HG03565 (cell line): ENCODE measurements around the gene TADA3.
"Not testable (repeated sequence)": the region's sequence is repeated elsewhere in the genome, so short reads cannot be mapped to it uniquely, and the experiment has no call there.

Source experiments
- ATAC-seq: cut with Tn5 transposase; IDR thresholded peaks from one replicate; pipeline ENCODE4 v1.9.1; 2021; ENCODE audit warnings: mild to moderate bottlenecking, moderate library complexity; ENCODE audit not compliant: unreplicated experiment

TADA3 gene

DNA sequence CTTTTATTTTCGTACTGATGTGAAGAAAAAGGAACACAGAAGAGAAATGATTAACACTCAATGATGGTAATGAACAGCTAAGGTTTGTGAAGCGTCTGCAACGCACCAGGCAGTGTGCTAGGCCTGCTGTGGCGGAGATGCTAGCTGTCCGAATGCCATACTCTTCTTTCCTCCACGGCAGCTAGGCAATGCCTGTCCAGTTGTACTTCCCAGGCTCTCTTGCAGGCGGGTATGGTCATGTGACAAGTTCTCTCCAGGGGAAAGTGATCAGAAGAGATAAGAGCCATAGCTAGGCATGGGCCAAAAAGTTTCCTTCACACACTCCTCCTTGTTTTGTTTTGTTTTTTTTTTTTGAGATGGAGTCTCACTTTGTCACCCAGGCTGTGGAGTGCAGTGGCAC is 6.7 kb downstream of the TADA3 start:
- ATAC-seq, result no peak

DNA sequence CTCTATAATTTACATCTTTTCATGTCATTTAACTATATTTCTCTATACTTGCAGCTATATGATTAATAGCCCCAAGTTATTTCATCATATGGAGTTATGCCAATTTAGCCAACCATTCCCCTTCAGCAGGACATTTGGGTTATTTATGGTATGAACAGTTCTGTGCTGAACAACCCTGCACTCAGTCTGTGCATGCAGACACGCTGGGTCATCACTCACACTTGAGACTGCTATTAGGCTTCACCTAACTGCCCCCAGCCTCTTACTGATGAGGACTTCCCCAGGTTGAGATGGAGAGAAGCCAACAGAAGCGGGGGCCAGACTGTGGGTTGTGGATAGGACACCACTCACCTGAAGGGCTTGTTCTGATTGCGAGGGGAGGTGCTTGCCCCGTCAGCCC is 7.3 kb downstream of the TADA3 start:
- ATAC-seq, result no peak

DNA sequence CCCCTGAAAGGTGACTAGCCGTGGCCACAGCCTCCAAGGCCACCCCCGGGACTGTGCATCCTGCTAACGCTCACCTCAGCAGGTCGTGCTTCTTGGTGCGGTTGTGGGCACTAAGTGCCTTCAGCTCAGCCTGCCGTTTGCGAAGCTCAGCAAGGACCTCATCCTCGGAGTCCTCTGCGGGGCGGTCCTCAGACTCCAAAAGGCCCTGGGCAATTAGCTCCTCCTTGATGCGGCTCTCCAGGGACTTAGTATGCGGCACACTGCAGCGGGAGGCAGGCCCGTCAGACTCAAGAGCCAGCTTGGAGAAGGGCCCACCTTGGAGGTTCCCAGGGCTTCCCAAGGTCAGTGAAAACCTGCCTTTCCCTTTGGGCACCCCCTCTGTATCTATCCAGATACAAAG is 8.3 kb downstream of the TADA3 start:
- ATAC-seq, result no peak

DNA sequence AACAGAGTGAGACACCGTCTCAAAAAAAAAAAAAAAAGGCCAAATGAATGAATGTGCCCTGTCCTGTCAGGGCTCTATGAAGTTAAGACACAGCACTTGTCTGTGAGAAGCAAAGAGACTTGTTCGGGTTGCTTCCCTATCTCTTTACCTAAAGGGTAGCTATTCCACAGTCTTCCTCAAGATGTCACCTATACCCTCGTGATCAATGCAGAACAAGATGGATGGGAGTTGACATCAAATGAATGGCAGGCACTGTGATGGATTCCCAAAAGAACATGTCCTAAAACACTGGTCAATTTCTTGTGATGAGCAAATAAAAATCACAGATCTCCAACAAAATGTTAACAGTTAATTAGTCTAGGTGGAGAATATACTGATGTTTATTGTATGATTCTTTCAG is 9.5 kb downstream of the TADA3 start:
- ATAC-seq, result no peak

DNA sequence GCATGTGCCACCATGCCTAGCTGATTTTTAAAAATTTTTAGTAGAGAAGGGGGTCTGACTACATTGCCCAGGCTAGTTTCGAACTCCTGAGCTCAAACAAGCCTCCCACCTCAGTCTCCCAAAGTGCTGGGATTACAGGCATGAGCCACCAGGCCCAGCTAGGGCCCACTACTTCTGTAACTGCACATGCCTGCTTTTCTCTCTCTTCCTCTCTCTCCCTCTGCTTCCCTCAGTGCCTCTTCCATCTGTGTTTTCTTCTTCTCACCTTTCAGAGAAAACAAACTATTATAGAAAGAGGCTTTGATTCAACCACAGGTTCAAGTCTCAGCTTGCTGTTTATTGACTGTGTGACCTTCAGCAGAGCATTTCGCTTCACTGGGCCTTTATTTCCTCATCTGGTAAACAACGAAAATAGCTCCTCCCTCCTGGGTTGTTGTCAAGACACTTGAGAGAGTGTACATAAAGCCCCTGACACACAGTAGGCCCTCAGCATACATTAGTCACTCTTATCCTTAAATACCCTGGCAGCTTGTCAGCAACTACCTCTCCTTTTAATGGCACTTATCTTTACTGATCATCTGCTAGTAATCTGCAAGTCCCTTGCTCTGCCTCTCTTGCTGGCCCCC is 10.2 kb downstream of the TADA3 start:
- no peak for ATAC-seq

DNA sequence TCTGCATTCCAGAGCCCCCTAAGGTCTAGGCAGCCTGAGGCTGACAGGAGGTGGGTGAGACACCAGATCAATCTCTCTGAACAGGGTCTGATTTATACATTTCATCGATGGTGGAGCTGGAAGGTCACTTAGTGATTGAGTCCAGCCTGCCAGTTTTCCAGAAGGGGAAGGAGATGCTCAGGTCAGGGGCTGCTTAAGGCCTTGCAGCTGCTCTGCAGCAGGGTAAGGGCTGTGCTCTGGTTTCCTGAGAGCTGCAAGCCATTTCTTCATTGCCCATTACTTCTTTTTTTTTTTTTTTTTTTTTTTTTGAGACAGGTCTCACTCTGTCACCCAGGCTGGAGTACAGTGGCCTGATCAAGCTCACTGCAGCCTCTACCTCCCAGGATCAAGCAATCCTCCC is 10.7 kb downstream of the TADA3 start:
- ATAC-seq, result no peak

DNA sequence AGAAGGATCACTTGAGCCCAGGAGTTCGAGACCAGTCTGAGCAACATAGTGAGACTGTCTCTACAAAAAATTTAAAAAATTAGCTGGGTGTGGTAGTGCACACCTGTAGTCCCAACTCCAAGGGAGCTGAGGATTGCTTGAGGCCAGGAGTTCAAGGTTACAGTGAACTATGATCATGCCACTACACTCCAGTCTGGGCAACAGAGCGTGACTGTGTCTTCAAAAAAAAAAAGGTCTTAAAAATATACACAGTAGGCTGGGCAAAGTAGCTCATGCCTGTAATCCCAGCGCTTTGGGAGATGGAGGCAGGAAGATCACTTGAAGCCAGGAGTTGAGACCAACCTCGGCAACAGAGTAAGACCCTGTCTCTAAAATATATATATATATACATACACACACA is 11.4 kb downstream of the TADA3 start:
- no peak for ATAC-seq

DNA sequence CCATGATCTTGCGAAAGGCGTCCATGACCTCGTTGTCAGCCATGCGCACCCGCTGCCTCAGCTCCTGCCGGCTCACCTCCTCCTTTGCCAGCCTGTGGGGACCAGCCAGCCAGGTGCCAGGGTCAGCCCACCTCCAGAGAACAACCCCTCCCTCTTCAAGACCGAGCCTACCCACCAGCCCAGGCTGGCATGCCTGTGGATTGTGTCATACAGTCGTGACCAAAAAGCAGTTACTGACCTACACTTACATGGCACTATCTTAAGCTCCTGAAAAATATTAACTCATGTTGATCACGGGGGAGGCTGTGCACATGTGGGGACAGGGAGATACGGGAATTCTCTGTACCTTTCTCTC is 11.8 kb downstream of the TADA3 start:
- no peak for ATAC-seq

DNA sequence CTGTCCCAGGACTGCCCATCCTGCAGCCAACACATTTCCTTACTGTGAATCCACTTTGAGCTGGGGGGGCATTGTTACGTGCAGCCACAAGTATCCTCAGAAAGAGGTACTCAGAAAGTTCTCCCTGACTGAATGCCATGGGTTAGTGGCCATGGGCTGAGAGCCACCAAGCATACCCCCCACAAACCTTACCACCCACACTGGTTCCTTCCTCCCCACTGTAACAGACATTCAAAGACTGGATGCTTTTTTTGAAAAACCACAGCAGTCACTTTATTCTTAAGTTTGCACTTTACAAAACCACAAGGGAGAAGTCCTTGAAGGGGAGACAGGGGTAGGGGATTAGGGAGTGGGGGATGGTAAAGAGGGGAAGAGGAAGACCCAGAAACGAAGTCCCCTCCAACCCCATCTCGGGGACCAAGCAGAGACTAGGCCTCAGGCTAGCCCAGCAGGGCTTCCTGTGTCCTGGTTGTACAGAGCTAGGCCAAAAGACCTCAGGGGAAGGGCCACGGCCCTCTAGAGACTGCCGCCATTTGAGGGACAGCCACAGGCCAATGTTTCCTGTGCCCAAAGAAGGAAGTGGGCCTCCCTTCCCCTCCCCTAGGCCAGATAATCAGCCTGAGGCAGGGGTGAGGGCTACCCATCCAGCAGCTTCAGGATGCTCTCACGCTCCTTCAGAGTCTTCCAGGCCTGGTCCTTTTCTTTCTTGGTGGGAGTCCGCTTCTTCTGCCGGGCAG is 12.4 kb downstream of the TADA3 start:
- ATAC-seq, result no peak

DNA sequence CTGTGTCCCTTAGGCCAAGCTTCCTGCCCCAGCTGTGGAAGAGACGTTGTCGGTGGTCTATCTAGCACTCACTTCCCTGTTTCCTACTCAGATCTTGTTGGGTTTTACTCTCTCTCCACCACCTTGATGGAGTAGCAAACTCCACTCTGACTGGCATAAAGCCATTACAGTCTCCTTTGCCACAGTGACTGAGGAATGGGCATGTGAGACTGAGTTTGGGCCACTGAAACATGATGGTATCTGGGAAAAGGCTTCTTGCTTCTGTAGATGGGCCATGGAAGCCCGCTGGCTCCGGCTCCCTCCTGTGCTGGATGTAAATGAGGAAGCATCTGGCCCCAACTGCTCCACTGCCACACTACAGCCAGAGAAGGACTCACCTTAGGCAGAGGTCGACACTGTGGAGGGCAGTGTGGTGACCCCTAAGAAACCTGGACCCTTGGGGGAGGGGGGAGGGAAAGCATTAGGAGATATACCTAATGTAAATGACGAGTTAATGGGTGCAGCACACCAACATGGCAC is 13.1 kb downstream of the TADA3 start:
- ATAC-seq, result no peak

DNA sequence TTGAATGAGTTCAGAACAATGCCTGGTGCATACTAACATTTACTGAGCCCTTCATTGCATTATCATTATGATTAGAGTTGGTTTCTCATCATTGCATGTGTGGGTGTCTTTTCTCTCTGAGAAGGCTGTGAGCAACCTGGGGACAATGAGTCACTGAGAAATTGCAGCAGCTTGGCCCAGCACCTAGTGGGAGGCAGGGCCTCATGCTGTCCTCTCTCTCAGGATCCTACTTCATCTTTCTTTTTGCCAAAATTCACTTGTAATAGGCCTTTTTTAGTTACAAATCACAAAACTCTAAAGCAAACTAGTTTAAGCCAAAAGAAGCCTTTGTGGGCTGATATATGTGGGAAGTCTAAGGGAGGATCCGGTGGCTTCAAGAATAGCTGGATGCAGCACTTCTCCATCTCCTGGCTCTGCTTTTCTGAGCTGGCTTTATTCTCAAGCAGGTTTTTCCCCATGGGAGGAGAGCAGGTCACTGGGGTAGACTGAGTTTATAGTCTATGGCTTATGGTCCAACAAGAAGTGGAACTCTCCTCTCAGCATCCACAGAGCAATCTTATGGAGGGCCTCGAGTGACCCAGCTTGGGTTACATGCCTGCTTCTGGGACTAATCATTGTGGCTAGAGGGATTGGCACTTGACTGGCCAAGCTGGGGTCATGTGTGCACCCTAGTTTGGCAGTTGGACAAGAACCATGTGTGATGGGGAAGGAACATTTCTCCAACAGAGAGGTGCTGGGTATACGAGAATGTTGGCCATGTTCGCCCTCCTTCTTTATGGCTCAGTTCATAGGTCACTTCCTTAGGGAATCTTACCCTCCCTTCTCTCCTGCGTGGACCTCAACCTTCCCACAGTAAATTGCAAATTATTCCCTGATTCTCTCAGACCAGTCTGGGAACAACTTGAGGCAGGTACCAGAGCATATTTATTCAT is 13.9 kb downstream of the TADA3 start:
- ATAC-seq, result no peak

DNA sequence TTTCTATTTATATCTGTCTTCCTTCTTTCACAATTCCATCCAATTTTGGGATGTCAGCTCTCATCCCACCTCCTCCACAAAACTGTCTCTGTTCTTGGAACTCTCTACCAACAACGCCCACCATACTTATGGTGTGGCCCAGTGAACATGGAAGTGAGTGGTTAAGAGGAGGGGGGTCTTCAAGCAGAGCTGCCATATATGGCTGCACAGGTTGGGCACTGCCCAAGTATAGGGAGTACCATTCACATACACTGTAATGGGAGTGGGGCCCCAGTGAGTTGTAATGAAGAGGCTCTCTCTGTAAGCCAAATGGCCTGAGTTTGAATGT is 14.6 kb downstream of the TADA3 start:
- ATAC-seq, result no peak

DNA sequence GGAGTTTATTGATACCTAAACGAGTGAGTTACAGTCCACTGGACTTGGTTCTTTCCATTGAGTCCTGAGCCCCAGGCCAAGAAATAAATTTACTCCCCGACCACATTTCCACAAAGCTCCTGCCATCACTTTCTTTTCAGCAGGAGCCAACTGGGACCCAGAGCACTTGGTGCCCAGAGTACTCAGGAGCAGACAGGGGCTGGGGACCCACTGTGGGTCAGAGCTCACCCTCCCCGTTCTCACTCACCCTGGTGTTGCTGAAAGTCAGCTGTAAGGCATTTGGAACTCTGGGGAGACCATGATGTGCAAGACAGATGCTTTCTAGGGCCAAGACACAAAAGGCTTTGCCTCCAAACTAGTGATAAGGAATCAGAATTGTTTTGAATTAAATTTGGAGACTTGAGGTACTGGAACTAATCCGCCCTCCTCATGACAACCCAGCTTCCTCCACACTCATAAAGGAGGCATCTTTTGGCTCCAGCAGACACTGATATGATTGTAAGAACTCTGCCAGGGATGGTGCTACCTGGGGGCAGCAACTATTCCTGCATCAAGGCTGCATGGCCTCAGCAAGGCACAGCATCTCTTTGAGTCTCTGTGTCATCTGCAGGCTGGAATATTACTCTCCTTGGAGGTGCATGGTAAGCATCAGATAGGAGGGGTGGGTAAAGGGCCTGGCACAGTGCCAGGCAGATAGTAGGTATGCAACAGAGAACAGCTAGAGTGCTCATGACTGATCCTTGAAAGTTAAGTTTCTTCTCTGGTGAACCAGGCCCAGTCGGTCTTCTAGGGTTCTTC is 15.2 kb downstream of the TADA3 start:
- ATAC-seq, result no peak

DNA sequence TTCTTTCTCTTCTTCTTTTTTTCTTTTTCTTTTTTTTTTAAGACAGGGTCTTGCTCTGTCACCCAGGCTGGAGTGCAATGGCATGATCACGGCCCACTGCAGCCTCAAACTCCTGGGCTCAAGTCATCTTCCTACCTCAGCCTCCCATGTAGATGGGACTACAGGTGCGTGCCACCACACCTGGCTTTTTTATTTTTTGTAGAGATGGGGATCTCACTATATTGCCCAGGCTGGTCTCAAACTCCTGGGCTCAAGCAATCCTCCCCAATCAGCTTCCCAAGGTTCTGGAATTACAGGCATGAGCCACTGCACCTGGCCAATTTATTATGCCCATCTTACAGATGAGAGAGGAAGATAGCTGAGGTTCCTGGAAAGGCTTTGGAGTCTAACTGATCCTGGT is 21.3 kb downstream of the TADA3 start:
- ATAC-seq, result not testable (repeated sequence)

DNA sequence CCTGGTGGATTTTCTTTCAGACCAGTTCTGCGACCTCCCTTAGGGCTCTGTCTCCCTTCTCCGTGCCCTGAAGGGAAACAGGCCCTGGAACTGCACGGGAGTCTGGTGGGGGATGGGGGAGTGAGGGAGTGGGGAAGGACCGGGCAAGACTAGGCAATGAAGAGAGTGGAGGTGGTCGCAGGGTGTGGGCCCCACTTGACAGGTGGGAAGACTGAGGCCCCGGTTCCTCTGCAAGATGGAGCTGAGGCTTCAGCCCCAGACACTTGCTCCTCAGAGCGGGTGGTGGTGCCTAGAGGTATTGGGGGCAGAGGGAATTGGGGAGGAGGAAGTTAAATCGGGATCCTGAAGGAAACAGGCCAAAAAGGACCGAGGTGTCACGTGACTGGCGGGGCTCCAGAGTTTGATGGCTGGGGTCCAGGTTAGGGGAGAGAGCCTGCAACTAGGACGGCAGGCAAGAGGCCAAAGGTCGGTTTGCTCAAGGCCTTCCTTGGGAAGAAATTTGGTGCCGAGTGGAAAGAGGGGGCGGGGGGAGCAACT is 21.9 kb downstream of the TADA3 start:
- no peak for ATAC-seq

DNA sequence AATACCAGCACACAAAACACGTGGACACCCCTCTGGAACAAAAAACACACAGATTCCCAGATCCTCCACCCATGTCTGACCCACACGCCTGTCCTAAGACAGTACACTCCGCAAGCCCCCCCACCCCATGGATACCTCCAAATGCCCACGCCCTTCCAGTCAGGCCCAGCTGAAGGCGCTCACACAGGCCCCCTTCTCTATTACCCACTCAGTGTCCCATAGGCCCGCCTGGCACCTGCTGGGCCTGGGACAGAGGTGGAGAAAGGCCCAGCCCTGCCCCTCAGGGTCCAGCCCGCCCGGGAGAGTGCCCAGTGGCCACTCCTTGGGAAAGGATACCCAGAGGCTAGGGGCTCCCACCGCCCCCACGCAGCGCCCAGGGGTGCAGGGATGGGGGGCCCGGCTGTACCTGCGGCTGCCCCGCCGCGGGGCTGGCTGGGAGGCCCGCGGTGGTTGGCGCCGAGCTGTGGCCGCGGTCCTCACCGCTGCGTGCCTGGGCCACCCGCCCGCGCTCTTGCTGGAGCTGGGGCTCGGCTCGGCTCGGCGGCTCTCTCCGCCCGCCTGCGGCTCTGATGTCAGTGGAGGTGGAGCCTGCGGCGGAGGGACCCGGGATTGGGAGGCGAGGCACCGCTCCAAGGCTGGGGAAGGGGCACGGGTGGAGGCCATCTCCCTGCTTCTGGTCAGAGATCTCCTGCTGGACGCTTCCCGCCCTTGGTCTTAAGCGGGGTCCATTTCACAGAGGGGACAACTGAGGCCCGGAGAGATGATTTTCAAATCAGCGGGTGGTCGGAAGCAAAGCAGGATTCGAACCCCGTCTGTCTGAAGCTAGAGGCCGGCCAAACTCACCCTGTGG is 22.6 kb downstream of the TADA3 start, which contains the start of gene CAMK1:
Gene CAMK1, minus strand, starts transcription at position 522 of the 850 bp plus-strand sequence. CDS start 2,198 bp downstream, outside the sequence.
- no peak for ATAC-seq

DNA sequence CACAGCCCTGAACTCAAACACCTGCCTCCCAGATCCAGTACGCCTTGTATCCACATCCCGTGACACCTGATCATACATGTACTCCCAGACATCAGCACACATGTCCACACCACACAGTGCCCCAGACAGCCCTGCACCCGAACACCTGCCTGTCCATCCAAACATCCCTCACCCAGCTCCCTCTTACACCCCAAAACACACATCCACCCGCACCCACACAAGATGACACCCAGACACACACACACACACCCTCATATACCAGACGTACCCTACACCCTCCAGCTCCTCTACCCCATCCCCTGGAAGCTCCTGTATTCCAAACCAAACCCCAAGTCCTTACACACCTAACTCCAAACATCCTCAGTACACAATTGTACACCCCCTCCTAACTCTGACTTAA is 23.3 kb downstream of the TADA3 start:
- no peak for ATAC-seq

DNA sequence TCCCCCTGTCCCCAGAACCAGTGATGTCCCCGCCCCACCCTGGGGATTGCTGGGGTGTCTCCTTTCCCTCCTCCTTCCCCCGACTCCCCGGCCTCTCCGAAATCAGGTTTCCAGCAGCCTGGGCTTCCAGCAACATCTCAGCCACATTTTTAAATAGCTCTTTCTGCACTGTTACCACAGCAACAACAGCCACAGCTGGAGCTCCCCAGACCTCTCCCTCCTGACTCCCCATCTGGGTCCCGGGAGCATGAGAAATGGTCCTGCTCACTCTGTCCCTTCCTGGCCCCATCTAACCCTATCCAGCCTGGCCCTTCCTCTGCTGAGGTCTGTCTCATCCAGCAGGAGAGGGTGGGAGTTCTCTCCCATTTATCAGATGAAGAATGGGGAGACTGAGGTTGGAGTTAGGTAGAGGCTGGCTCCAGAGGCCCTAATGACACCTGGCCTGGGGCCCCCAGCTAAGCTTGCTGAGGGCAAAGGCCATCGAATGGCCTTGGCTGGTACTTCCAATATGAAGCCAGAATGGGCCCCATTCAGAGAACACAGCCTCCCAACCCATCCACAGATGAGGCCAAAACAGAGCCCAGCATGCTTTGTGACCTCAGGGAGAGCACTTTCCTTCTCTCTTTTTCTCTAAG is 24.0 kb downstream of the TADA3 start:
- no peak for ATAC-seq

DNA sequence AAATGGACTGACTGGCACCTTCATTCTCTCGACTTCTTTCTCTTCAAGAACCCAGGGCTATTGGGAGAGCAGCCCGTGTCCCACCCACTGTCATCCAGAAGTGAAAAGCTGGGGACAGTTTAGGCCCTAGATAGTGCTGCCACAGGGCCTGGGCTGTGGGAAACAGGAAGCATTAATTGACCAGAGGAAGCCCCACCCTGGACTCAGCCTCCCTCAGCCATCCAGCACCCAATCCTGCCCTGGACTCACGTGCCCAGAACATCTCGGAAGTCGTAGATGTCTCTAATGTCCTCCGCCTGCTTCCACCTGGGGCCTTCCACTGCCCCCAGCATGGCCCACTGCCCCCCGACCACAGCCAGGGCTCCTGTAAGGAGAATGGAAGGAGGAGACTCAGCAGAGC is 24.9 kb downstream of the TADA3 start:
- ATAC-seq, result no peak
